HepG2 (cell line): Measurements from ENCODE around the gene RRAD. TPM values are rescaled to one million over a fixed set of nuclear protein-coding genes. Genes with fewer than 3 reads are reported as not detected.

Experiments
- ATF7 ChIP-seq, 2 experiments: fragments of 450-650 bp in 1 of 2; sonication (generic) in 1 of 2; formaldehyde crosslinking in 1 of 2; IDR thresholded peaks; 2 replicates each; pipeline versions ENCODE4 v1.4.0 to v1.6.1; 2016 to 2020; ENCODE audit warnings: antibody characterized with exemption in 1 of 2, mild to moderate bottlenecking in 1 of 2, missing genetic modification reagents in 1 of 2
- EZH2 ChIP-seq: conservative IDR thresholded peaks from 2 replicates; pipeline ENCODE4 v1.6.1; 2012; ENCODE audit warnings: mild to moderate bottlenecking, low read depth, low read length, moderate library complexity
- GZF1 ChIP-seq: sonication (generic); formaldehyde crosslinking; IDR thresholded peaks from 2 replicates; pipeline ENCODE4 v1.5.1; 2020; ENCODE audit warnings: mild to moderate bottlenecking, missing genetic modification reagents
- HNF4G ChIP-seq, 2 experiments: sonication (generic) in 1 of 2; formaldehyde crosslinking in 1 of 2; IDR thresholded peaks; 2 replicates each; pipeline versions ENCODE4 v1.4.0 to v1.6.1; 2011 to 2020; ENCODE audit warnings: borderline replicate concordance in 2 of 2, low read depth in 2 of 2, mild to moderate bottlenecking in 2 of 2, low read length in 1 of 2, missing genetic modification reagents in 1 of 2, moderate library complexity in 1 of 2
- HOXA3 ChIP-seq: sonication (generic); formaldehyde crosslinking; IDR thresholded peaks from 2 replicates; pipeline ENCODE4 v1.5.0; 2020; ENCODE audit warnings: missing genetic modification reagents
- KDM5A ChIP-seq: fragments of 200-600 bp; sonication (generic); IDR thresholded peaks from 2 replicates; pipeline ENCODE4 v1.7.0; 2018; ENCODE audit warnings: antibody characterized with exemption, mild to moderate bottlenecking, low read length, borderline replicate concordance
- NONO ChIP-seq, 2 experiments: fragments of 450-650 bp in 1 of 2; sonication (generic) in 1 of 2; formaldehyde crosslinking in 1 of 2; IDR thresholded peaks in 1 of 2; conservative IDR thresholded peaks in 1 of 2; 2 replicates each; pipeline versions ENCODE4 v1.6.1 to v1.8.0; 2017 to 2022; ENCODE audit warnings: mild to moderate bottlenecking in 1 of 2, missing genetic modification reagents in 1 of 2, moderate library complexity in 1 of 2
- POLR2AphosphoS5 ChIP-seq: IDR thresholded peaks from 2 replicates; pipeline ENCODE4 v1.6.1; 2012; ENCODE audit warnings: low read depth, low read length
- RCOR2 ChIP-seq: IDR thresholded peaks from 2 replicates; pipeline ENCODE4 v1.6.1; 2016; ENCODE audit warnings: missing biosample characterization, missing genetic modification reagents
- SRSF9 ChIP-seq: fragments of 200-400 bp; formaldehyde crosslinking; IDR thresholded peaks from 2 replicates; pipeline ENCODE4 v1.6.1; 2018; ENCODE audit warnings: borderline replicate concordance, mild to moderate bottlenecking, low read depth, low read length; ENCODE audit not compliant: insufficient read depth, poor library complexity, severe bottlenecking
- TEF ChIP-seq: sonication (generic); formaldehyde crosslinking; IDR thresholded peaks from 2 replicates; pipeline ENCODE4 v1.5.0; 2020; ENCODE audit warnings: missing genetic modification reagents
- ZMAT5 ChIP-seq: sonication (generic); formaldehyde crosslinking; IDR thresholded peaks from 2 replicates; pipeline ENCODE4 v1.5.0; 2020; ENCODE audit warnings: mild to moderate bottlenecking, low read depth, missing genetic modification reagents, borderline replicate concordance
- ZNF235 ChIP-seq: sonication (generic); formaldehyde crosslinking; IDR thresholded peaks from 2 replicates; pipeline ENCODE4 v1.8.1; 2023; ENCODE audit warnings: mild to moderate bottlenecking, missing genetic modification reagents, borderline replicate concordance
- ZNF253 ChIP-seq: sonication (generic); formaldehyde crosslinking; IDR thresholded peaks from 2 replicates; pipeline ENCODE4 v1.8.0; 2022; ENCODE audit warnings: mild to moderate bottlenecking, missing genetic modification reagents, borderline replicate concordance
- ZNF629 ChIP-seq: sonication (generic); formaldehyde crosslinking; conservative IDR thresholded peaks from 2 replicates; pipeline ENCODE4 v1.5.0; 2020; ENCODE audit warnings: missing genetic modification reagents
- polyA plus RNA-seq, 8 experiments: library from polyadenylated mRNA; depleted of rRNA in 3 of 8; stranded (reverse) in 7 of 8; unstranded in 1 of 8; fragments of >200 nt; fragmentation: Illumina TruSeq in 4 of 8; extraction: Trizol in 4 of 8; gene quantifications; 2 replicates each; pipeline versions ENCODE4 v1.2.1 to v1.2.3, GENCODE V29; 2011 to 2016; ENCODE audit warnings: low read depth in 4 of 8, missing spikeins in 1 of 8, mixed read lengths in 1 of 8; ENCODE audit not compliant: insufficient read depth in 1 of 8
- total RNA-seq, 5 experiments: library from RNA; depleted of rRNA; stranded (reverse); fragments of >200 nt; fragmentation: Illumina TruSeq; extraction: Trizol; gene quantifications; 2 replicates each; pipeline ENCODE4 v1.2.3, GENCODE V29; 2016; ENCODE audit warnings: low read depth in 1 of 5
- TF ChIP-seq, protein P1 (sequence below): sonication (generic); formaldehyde crosslinking; IDR thresholded peaks from 2 replicates; pipeline ENCODE4 v1.4.0; 2020; ENCODE audit warnings: missing genetic modification reagents
- TF ChIP-seq, protein P2 (sequence below): sonication (generic); formaldehyde crosslinking; IDR thresholded peaks from 2 replicates; pipeline ENCODE4 v1.5.0; 2020; ENCODE audit warnings: missing genetic modification reagents, mild to moderate bottlenecking, borderline replicate concordance
- TF ChIP-seq, protein P3 (sequence below): sonication (generic); formaldehyde crosslinking; IDR thresholded peaks from 2 replicates; pipeline ENCODE4 v1.4.0; 2020; ENCODE audit warnings: mild to moderate bottlenecking, missing genetic modification reagents
- TF ChIP-seq, protein P4 (sequence below): sonication (generic); formaldehyde crosslinking; IDR thresholded peaks from 2 replicates; pipeline ENCODE4 v1.4.0; 2020; ENCODE audit warnings: missing genetic modification reagents
- TF ChIP-seq, protein P5 (sequence below): sonication (generic); formaldehyde crosslinking; IDR thresholded peaks from 2 replicates; pipeline ENCODE4 v1.4.0; 2020; ENCODE audit warnings: low read depth, mild to moderate bottlenecking, missing genetic modification reagents

RRAD gene
- total and polyA plus RNA-seq, 2 of the 13 experiments (the other 11 are each of a cell fraction or from before 2014, with no cell fraction given), result 0.80 to 1.1 TPM

DNA sequence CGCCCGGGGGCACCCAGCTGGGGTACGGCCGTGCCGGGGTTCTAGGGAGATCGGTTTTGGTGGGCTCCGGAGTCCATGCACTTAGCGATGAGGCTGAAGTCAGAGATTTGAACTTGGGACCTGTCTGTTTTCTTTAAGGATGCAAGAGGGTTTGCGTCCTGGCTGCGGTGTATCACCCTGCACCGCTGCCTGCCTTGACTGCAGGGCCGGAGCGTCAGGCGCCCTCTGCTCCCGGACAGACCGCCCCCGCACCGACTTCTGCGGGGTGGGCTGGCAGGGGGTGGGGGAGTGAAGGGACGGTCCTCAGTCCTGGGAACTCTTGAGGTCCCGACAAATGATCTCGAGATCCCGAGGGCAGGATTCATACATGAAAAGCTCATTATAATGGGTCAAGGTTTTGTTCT is 44.3 kb downstream of the RRAD start (continued):
- no peak for TF ChIP-seq SRSF9
- TF ChIP-seq HNF4G (IDR thresholded peaks at IDR 0.05; ENCODE audit: borderline replicate concordance, low read depth, low read length), result no peak
- 0 out of 2 replicates have a peak, but pooled peaks have one; percentile 33 for TF ChIP-seq HNF4G (CRISPR knock-in tag; IDR thresholded peaks at IDR 0.05; ENCODE audit: borderline replicate concordance, low read depth)
- TF ChIP-seq HOXA3, result no peak
- no peak for TF ChIP-seq POLR2AphosphoS5
- TF ChIP-seq, protein P1, sequence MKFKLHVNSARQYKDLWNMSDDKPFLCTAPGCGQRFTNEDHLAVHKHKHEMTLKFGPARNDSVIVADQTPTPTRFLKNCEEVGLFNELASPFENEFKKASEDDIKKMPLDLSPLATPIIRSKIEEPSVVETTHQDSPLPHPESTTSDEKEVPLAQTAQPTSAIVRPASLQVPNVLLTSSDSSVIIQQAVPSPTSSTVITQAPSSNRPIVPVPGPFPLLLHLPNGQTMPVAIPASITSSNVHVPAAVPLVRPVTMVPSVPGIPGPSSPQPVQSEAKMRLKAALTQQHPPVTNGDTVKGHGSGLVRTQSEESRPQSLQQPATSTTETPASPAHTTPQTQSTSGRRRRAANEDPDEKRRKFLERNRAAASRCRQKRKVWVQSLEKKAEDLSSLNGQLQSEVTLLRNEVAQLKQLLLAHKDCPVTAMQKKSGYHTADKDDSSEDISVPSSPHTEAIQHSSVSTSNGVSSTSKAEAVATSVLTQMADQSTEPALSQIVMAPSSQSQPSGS (CRISPR knock-in tag), result no peak
- no peak for TF ChIP-seq ZNF235
- TF ChIP-seq TEF (CRISPR knock-in tag), result 0 out of 2 replicates have a peak, but pooled peaks have one; percentile 18
- TF ChIP-seq NONO (IDR thresholded peaks at IDR 0.05), result no peak
- no peak for TF ChIP-seq NONO (CRISPR knock-in tag; conservative IDR thresholded peaks at IDR 0.05)
- TF ChIP-seq, protein P2, sequence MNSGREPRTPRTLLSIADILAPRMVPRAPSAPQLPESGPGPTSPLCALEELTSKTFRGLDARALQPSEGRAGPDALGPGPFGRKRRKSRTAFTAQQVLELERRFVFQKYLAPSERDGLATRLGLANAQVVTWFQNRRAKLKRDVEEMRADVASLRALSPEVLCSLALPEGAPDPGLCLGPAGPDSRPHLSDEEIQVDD (CRISPR knock-in tag), result 0 out of 2 replicates have a peak, but pooled peaks have one; percentile 1
- TF ChIP-seq ATF7 (IDR thresholded peaks at IDR 0.05), result no peak
- no peak for TF ChIP-seq ATF7 (CRISPR knock-in tag; IDR thresholded peaks at IDR 0.05)
- TF ChIP-seq GZF1 (CRISPR knock-in tag), result no peak
- TF ChIP-seq, protein P3, sequence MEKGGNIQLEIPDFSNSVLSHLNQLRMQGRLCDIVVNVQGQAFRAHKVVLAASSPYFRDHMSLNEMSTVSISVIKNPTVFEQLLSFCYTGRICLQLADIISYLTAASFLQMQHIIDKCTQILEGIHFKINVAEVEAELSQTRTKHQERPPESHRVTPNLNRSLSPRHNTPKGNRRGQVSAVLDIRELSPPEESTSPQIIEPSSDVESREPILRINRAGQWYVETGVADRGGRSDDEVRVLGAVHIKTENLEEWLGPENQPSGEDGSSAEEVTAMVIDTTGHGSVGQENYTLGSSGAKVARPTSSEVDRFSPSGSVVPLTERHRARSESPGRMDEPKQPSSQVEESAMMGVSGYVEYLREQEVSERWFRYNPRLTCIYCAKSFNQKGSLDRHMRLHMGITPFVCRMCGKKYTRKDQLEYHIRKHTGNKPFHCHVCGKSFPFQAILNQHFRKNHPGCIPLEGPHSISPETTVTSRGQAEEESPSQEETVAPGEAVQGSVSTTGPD (CRISPR knock-in tag), result no peak
- TF ChIP-seq EZH2, result no peak
- TF ChIP-seq, protein P4, sequence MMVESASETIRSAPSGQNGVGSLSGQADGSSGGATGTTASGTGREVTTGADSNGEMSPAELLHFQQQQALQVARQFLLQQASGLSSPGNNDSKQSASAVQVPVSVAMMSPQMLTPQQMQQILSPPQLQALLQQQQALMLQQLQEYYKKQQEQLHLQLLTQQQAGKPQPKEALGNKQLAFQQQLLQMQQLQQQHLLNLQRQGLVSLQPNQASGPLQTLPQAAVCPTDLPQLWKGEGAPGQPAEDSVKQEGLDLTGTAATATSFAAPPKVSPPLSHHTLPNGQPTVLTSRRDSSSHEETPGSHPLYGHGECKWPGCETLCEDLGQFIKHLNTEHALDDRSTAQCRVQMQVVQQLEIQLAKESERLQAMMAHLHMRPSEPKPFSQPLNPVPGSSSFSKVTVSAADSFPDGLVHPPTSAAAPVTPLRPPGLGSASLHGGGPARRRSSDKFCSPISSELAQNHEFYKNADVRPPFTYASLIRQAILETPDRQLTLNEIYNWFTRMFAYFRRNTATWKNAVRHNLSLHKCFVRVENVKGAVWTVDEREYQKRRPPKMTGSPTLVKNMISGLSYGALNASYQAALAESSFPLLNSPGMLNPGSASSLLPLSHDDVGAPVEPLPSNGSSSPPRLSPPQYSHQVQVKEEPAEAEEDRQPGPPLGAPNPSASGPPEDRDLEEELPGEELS (CRISPR knock-in tag), result 0 out of 2 replicates have a peak, but pooled peaks have one; percentile 5
- TF ChIP-seq KDM5A, result 0 out of 2 replicates have a peak, but pooled peaks have one; percentile 12
- TF ChIP-seq RCOR2, result no peak
- TF ChIP-seq ZNF629 (CRISPR knock-in tag), result no peak
- TF ChIP-seq, protein P5, sequence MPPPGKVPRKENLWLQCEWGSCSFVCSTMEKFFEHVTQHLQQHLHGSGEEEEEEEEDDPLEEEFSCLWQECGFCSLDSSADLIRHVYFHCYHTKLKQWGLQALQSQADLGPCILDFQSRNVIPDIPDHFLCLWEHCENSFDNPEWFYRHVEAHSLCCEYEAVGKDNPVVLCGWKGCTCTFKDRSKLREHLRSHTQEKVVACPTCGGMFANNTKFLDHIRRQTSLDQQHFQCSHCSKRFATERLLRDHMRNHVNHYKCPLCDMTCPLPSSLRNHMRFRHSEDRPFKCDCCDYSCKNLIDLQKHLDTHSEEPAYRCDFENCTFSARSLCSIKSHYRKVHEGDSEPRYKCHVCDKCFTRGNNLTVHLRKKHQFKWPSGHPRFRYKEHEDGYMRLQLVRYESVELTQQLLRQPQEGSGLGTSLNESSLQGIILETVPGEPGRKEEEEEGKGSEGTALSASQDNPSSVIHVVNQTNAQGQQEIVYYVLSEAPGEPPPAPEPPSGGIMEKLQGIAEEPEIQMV, result peak; percentile 8; the same call in 1 of the 2 replicates
- no peak for TF ChIP-seq ZNF253 (CRISPR knock-in tag)
- TF ChIP-seq ZMAT5 (CRISPR knock-in tag), result no peak
